ENCODE data around the gene THAP11.

GRCh38 chr16:67858500-67858899, 16.4 kb downstream of the THAP11 start:
- TF ChIP-seq CTCF (IDR thresholded peaks at IDR 0.05; ENCODE audit: low read length), result no peak
- TF ChIP-seq EZH2 (optimal IDR thresholded peaks at IDR 0.05; ENCODE audit: low read depth, low read length), result no peak
- no peak for TF ChIP-seq EZH2phosphoT487 (IDR thresholded peaks at IDR 0.05; ENCODE audit: low read length)

Measured in MM.1S (cell line).